GM21360 (cell line): ENCODE measurements around the gene ZNF277.

Experiments
- ATAC-seq: cut with Tn5 transposase; IDR thresholded peaks from one replicate; pipeline ENCODE4 v1.9.1; 2021; ENCODE audit warnings: mild to moderate bottlenecking, moderate library complexity; ENCODE audit not compliant: unreplicated experiment

ZNF277 gene

GRCh38 chr7:112338786-112339185, 132.3 kb downstream of the ZNF277 start:
- no peak for ATAC-seq

GRCh38 chr7:112341464-112341863, 135.0 kb downstream of the ZNF277 start:
- no peak for ATAC-seq

GRCh38 chr7:112346381-112347060, 140.0 kb downstream of the ZNF277 start:
- no peak for ATAC-seq

GRCh38 chr7:112347088-112347487, 140.6 kb downstream of the ZNF277 start:
- ATAC-seq = no peak

- ATAC-seq = no peak
Measured at GRCh38 chr7:112350585-112350984, 144.1 kb downstream of the ZNF277 start.

- no peak for ATAC-seq
Measured at GRCh38 chr7:112356596-112356995, 150.1 kb downstream of the ZNF277 start.

GRCh38 chr7:112357136-112357535, 150.6 kb downstream of the ZNF277 start:
- no peak for ATAC-seq

GRCh38 chr7:112358513-112358912, 152.0 kb downstream of the ZNF277 start:
- ATAC-seq = no peak

GRCh38 chr7:112359086-112359485, 152.6 kb downstream of the ZNF277 start:
- no peak for ATAC-seq

- no peak for ATAC-seq
Measured at GRCh38 chr7:112360681-112361080, 154.2 kb downstream of the ZNF277 start.

GRCh38 chr7:112361154-112361553, 154.7 kb downstream of the ZNF277 start:
- ATAC-seq = no peak

- ATAC-seq = no peak
Measured at GRCh38 chr7:112362053-112362650, 155.7 kb downstream of the ZNF277 start.

- ATAC-seq = no peak
Measured at GRCh38 chr7:112362731-112363131, 156.2 kb downstream of the ZNF277 start.

- no peak for ATAC-seq
Measured at GRCh38 chr7:112364388-112364787, 157.9 kb downstream of the ZNF277 start.

GRCh38 chr7:112365551-112365950, 159.1 kb downstream of the ZNF277 start:
- ATAC-seq = no peak

- ATAC-seq = no peak
Measured at GRCh38 chr7:112366886-112367285, 160.4 kb downstream of the ZNF277 start.

GRCh38 chr7:112370436-112370835, 163.9 kb downstream of the ZNF277 start:
- ATAC-seq = no peak

GRCh38 chr7:112371701-112372100, 165.2 kb downstream of the ZNF277 start:
- ATAC-seq = no peak

GRCh38 chr7:112372101-112372500, 165.6 kb downstream of the ZNF277 start:
- ATAC-seq = no peak

- no peak for ATAC-seq
Measured at GRCh38 chr7:112377593-112377992, 171.1 kb downstream of the ZNF277 start.

GRCh38 chr7:112381311-112382091, 175.0 kb downstream of the ZNF277 start:
- no peak for ATAC-seq
